ENCODE measurements around the gene PIP5K1B. TPM values are rescaled to one million over a fixed set of nuclear protein-coding genes. Genes with fewer than 3 reads are reported as not detected.

Gene PIP5K1B
- total RNA-seq, 2 experiments from 2014 or later = 0.13 to 0.16 TPM

DNA sequence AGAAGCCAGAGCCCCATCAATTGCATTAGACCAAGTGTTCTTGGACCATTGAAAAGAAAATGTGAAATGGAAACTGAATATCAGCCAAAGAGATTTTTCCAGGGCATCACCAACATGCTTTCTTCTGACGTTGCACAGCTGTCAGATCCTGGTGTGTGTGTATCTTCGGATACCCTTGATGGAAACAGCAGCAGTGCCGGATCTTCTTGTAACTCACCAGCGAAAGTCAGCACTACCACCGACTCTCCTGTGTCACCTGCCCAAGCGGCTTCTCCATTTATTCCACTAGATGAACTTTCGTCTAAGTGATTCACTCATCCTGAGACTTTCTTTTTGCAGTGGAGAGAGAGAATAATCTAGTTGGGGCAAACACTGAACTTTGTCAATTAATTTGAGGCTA, 75.7 kb downstream of the PIP5K1B start:
- Mint-ChIP-seq H3K27ac (no peak overlapping the region), H3K4me1 (ENCODE audit: low read depth) (peaks cover 7% of the 10 kb centered on the region), H3K4me3 (no peak overlapping the region), H3K9me3 (ENCODE audit: insufficient read depth) (no peaks in the 10 kb centered on the region), H3K27me3 (ENCODE audit: low read depth) (peaks cover 5% of the 10 kb centered on the region), H3K36me3 (ENCODE audit: low read depth) (no peaks in the 10 kb centered on the region)
- ATAC-seq = no peak
- DNase-seq = no peak
- POLR2A ChIA-PET = interaction anchor here (1.2 kb wide), 1 partner anchor 67 kb away, joined by 3 read pairs; no protein-coding TSS in a partner anchor
- CTCF ChIA-PET = interaction anchor here (2.6 kb wide), 1 partner anchor 171 kb away, joined by 6 read pairs; no protein-coding TSS in a partner anchor

DNA sequence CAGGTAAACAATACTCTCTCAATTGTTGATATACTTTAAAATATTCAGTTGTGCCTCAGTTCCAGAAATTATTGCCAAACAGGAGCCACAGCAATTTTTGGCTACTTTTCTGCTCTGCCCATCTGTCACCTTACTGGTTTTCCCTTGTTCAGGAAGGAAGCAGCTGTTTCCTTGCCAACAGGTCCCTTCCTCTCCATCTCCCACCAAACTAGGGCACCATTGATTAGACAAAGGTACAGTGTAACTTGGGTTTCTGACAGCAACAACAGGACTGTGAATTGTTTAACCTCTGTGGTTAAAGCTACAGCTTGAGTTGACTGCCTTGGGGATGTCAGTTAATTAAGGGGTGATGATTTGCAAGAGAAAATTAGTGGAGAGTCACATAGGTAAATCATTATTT, 76.9 kb downstream of the PIP5K1B start:
- H3K36me3 Mint-ChIP-seq (ENCODE audit: low read depth) = no peaks in the 10 kb centered on the region
- no peak overlapping the region for H3K27ac Mint-ChIP-seq
- H3K4me1 Mint-ChIP-seq (ENCODE audit: low read depth) = peaks cover 7% of the 10 kb centered on the region
- ATAC-seq = no peak
- H3K4me3 Mint-ChIP-seq = no peak overlapping the region
- POLR2A ChIA-PET = no interaction called here
- no peak for DNase-seq
- peaks cover 5% of the 10 kb centered on the region for H3K27me3 Mint-ChIP-seq (ENCODE audit: low read depth)
- CTCF ChIA-PET = interaction anchor here (2.6 kb wide), 1 partner anchor 169 kb away, joined by 6 read pairs; no protein-coding TSS in a partner anchor
- H3K9me3 Mint-ChIP-seq (ENCODE audit: insufficient read depth) = no peaks in the 10 kb centered on the region

DNA sequence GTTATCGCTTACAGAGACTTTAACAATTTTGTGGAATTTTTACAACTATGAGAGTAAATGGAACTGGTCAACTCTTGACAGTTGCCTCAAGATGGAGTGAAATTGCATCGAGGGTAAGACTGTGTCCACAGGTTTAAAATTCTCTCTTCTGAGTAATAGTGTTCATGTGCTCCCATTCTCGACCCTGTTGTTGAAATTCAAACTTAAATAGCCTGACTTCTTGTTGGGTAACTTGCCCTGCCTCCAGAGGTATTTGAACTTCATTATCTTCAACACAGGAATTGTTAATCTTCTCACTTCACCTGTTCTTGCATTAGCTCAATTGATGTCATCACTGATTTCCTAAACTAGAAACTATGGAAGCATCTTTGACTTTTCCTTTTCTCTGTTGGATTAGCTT, 77.5 kb downstream of the PIP5K1B start:
- no peak for DNase-seq
- Mint-ChIP-seq H3K27me3 (ENCODE audit: low read depth) (no peaks in the 10 kb centered on the region), H3K9me3 (ENCODE audit: insufficient read depth) (no peaks in the 10 kb centered on the region), H3K27ac (no peak overlapping the region), H3K4me3 (no peak overlapping the region), H3K36me3 (ENCODE audit: low read depth) (no peaks in the 10 kb centered on the region), H3K4me1 (ENCODE audit: low read depth) (peaks cover 7% of the 10 kb centered on the region)
- ChIA-PET CTCF (interaction anchor here (1.4 kb wide), 1 partner anchor 217 kb away, joined by 5 read pairs; no protein-coding TSS in a partner anchor), POLR2A (no interaction called here)
- no peak for ATAC-seq

DNA sequence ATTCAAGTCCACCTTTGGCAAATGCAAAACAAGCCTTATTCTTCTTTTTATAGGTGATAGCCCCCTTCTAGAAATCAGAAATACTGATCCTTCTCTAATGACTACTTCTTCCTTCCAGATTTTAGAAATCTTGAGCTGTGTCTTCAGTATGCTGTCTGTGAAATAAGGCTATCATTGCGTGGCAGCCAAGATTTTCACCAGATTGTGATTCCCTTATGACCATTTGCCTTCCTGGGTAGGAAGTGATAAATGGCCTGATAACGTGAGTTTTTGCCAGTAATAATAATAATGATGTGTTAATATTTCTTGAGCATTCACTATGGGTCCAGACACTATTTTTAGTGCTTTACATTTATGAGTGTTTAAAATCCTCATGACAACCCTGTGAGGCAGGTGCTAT, 80.9 kb downstream of the PIP5K1B start:
- DNase-seq (no peak), ATAC-seq (no peak)
- no peaks in the 10 kb centered on the region for H3K27me3 Mint-ChIP-seq (ENCODE audit: low read depth)
- no peak overlapping the region for H3K4me3 Mint-ChIP-seq
- H3K4me1 Mint-ChIP-seq (ENCODE audit: low read depth) = peaks cover 7% of the 10 kb centered on the region
- CTCF ChIA-PET = no interaction called here
- no peak overlapping the region for H3K27ac Mint-ChIP-seq
- POLR2A ChIA-PET = no interaction called here
- no peaks in the 10 kb centered on the region for H3K9me3 Mint-ChIP-seq (ENCODE audit: insufficient read depth)
- H3K36me3 Mint-ChIP-seq (ENCODE audit: low read depth) = no peaks in the 10 kb centered on the region

DNA sequence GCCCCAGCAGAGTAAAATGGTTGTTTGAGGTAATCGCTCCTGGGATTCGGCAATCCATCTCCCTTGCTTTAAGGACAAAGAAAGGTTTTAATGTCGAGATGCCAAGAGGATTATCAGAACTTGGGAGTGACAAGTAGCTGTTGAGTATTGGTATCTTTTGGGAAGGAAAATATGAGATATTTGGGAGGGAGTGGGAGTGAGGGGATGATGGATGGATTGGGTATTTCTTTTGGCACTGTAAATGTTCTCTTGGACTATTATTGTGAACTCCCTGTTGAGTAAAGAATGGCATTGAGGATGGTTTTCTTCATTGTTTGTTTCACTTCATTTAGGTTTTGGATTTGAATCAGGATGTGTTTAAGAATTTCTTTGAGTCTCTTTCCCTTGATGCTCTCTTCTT, 86.1 kb downstream of the PIP5K1B start:
- H3K4me1 Mint-ChIP-seq (ENCODE audit: low read depth) = no peaks in the 10 kb centered on the region
- no peak for ATAC-seq
- POLR2A ChIA-PET = no interaction called here
- H3K9me3 Mint-ChIP-seq (ENCODE audit: insufficient read depth) = no peaks in the 10 kb centered on the region
- no peaks in the 10 kb centered on the region for H3K27me3 Mint-ChIP-seq (ENCODE audit: low read depth)
- DNase-seq = no peak
- H3K4me3 Mint-ChIP-seq = no peak overlapping the region
- H3K36me3 Mint-ChIP-seq (ENCODE audit: low read depth) = no peaks in the 10 kb centered on the region
- H3K27ac Mint-ChIP-seq = no peak overlapping the region
- CTCF ChIA-PET = no interaction called here

DNA sequence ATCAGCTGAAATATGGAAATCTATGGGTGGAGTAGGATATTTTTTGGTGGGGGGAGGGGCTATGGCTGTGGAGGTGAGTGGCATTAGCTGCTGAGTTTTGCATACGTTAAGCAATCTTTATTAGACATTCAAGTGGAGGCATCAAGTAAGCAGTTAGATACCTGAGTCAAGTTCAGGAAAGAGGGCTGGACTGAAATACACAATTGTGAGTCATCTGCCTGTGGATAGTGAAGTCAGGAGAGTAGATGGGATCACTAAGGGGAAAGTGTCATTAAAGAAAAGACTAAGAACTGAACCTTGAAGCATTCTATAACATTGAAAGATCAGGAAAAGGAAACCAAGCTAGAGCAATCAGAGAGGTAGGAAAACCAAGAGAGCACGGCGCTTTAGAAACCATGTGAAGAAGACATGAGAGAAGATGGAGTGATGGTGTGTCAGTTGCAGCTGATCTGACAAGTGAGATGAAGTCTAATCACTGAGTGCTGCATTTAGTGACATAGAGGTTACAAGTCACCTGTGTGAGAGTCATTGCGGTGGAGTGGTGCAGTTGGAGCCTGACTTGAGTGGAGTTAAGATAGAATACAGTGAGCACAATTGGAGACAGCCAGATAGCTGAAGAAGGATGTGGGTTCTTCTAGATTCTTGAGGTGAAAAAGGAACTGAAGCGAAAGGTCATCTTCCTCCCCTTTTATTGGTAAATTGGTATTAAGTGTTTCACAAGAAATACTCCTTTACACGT, 88.7 kb downstream of the PIP5K1B start:
- H3K9me3 Mint-ChIP-seq (ENCODE audit: insufficient read depth) = no peaks in the 10 kb centered on the region
- H3K4me3 Mint-ChIP-seq = no peak overlapping the region
- POLR2A ChIA-PET = interaction anchor here (0.6 kb wide), 1 partner anchor 14 kb away, joined by 3 read pairs; a partner anchor contains a TSS
- ATAC-seq (no peak), DNase-seq (peak; percentile 30)
- no peak overlapping the region for H3K27ac Mint-ChIP-seq
- CTCF ChIA-PET = interaction anchor here (0.6 to 1.4 kb wide), 2 partner anchors 10 to 14 kb away, joined by 3 to 6 read pairs; a partner anchor contains a TSS
- H3K4me1 Mint-ChIP-seq (ENCODE audit: low read depth) = peaks cover 6% of the 10 kb centered on the region
- peaks cover 7% of the 10 kb centered on the region for H3K27me3 Mint-ChIP-seq (ENCODE audit: low read depth)
- H3K36me3 Mint-ChIP-seq (ENCODE audit: low read depth) = no peaks in the 10 kb centered on the region

DNA sequence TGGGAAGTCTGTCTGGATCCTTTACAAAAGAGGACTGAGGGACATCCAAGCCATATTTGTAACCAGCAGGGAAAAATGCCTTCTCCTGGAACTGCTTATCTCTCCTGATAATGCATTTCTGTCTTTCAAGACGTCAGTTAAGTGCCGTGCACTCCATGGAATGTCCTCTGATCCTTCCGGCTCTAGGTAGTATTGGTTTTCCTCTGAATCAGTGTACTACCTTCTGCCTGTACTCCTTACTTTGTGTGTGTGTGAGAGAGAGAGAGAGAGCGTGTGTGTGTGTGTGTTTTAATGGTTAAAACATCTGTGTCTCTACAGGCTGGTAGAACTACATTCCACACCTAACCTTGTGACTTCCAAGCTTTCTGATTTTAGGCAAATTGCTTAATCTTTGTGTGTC, 89.9 kb downstream of the PIP5K1B start:
- POLR2A ChIA-PET = no interaction called here

DNA sequence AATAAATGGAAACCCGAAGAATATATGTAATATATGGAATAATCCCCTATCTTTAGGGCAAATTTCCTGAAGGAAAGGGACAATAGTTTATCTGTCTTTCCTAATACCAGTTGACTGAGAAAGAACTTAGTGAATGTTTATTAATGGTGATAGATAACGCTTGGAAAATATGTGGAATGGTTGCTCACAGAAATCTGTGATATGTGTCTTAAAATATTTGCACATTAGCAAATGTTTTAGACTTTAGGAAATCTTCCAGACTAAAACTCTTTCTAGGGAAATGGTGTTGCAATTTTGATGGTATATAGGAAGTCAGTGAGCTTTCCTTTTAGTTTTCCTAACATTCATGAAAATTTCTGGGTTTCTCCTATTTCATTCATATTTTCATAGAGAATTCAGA, 90.4 kb downstream of the PIP5K1B start:
- no peaks in the 10 kb centered on the region for H3K9me3 Mint-ChIP-seq (ENCODE audit: insufficient read depth)
- H3K4me3 Mint-ChIP-seq = no peak overlapping the region
- H3K27me3 Mint-ChIP-seq (ENCODE audit: low read depth) = peaks cover 9% of the 10 kb centered on the region
- DNase-seq = no peak
- ATAC-seq = no peak
- ChIA-PET CTCF (no interaction called here), POLR2A (no interaction called here)
- no peak overlapping the region for H3K27ac Mint-ChIP-seq
- peaks cover 7% of the 10 kb centered on the region for H3K4me1 Mint-ChIP-seq (ENCODE audit: low read depth)
- no peaks in the 10 kb centered on the region for H3K36me3 Mint-ChIP-seq (ENCODE audit: low read depth)

More for the DNA sequence above, 89.9 kb downstream of the PIP5K1B start:
- Mint-ChIP-seq H3K36me3 (ENCODE audit: low read depth) (no peaks in the 10 kb centered on the region), H3K9me3 (ENCODE audit: insufficient read depth) (no peaks in the 10 kb centered on the region), H3K27me3 (ENCODE audit: low read depth) (peaks cover 9% of the 10 kb centered on the region), H3K4me3 (no peak overlapping the region), H3K4me1 (ENCODE audit: low read depth) (peaks cover 7% of the 10 kb centered on the region), H3K27ac (no peak overlapping the region)
- ATAC-seq = no peak
- CTCF ChIA-PET = no interaction called here
- no peak for DNase-seq

DNA sequence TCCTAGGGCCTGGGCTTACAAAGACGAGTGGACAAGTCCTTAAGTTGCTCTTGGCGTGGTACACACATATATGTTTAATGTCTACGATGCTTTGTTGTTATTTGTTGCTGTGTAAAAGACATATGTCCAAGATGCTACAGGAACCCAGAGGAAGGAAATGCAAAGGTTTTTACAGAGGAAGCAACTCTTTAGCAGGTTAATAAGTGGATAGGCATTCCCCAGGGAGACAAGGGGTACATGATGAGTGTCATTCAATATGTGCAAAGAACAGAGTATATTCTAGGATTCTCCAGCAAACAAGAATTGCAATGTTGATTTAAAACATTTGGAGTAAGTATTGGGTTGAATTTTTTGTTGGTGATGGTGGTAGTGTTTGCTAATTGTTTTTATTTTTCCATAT, 92.1 kb downstream of the PIP5K1B start:
- Mint-ChIP-seq H3K4me1 (ENCODE audit: low read depth) (peaks cover 7% of the 10 kb centered on the region), H3K27me3 (ENCODE audit: low read depth) (peaks cover 9% of the 10 kb centered on the region), H3K9me3 (ENCODE audit: insufficient read depth) (no peaks in the 10 kb centered on the region), H3K27ac (no peak overlapping the region), H3K4me3 (no peak overlapping the region), H3K36me3 (ENCODE audit: low read depth) (no peaks in the 10 kb centered on the region)
- ATAC-seq = no peak
- no peak for DNase-seq
- ChIA-PET CTCF (no interaction called here), POLR2A (no interaction called here)

DNA sequence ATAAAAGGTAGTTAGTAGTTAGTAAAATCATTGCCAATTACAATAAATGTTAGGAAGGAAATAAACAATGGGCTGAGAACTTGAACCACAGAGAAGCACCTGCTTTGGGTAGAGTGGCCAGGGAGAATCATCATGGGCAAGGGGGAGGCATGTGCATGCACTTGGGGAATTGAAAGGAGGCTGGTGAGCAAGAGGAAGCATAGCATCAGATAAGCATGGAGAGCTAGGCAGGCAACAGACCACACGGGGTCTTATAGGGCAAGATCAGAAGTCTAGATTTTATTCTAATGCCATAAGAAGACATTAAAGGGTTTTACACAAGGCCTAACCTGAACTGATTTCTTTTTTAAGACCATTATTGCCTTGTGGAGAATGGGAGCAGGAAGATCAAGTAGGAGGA, 93.4 kb downstream of the PIP5K1B start:
- ChIA-PET POLR2A (no interaction called here), CTCF (interaction anchor here (1.1 kb wide), 1 partner anchor 201 kb away, joined by 3 read pairs; no protein-coding TSS in a partner anchor)
- Mint-ChIP-seq H3K36me3 (ENCODE audit: low read depth) (no peaks in the 10 kb centered on the region), H3K27ac (no peak overlapping the region), H3K9me3 (ENCODE audit: insufficient read depth) (no peaks in the 10 kb centered on the region), H3K4me1 (ENCODE audit: low read depth) (peaks cover 7% of the 10 kb centered on the region), H3K27me3 (ENCODE audit: low read depth) (peaks cover 9% of the 10 kb centered on the region), H3K4me3 (no peak overlapping the region)
- DNase-seq (no peak), ATAC-seq (no peak)

DNA sequence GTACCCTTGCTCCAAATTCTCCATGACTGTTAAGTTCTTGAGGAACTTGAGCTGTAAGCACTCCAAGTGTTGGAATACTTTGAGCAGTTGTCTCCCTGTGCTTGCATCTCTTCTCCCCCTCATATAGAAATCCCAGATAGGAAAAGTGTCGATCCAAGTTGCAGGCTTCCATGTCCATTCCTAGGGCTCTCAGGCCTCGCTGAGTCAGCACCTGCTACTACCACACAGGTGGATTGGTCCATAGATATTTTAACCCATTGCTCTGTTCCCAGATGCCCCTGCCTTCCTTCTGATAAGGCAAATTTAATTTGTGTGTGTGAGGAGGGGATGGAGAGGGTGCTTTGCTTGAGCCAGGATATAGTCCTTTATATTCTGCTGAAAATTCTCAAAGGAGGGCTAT, 95.8 kb downstream of the PIP5K1B start:
- ChIA-PET CTCF (no interaction called here), POLR2A (no interaction called here)
- Mint-ChIP-seq H3K27ac (no peak overlapping the region), H3K36me3 (ENCODE audit: low read depth) (no peaks in the 10 kb centered on the region), H3K4me1 (ENCODE audit: low read depth) (peaks cover 7% of the 10 kb centered on the region), H3K4me3 (no peak overlapping the region), H3K27me3 (ENCODE audit: low read depth) (peaks cover 9% of the 10 kb centered on the region), H3K9me3 (ENCODE audit: insufficient read depth) (no peaks in the 10 kb centered on the region)
- no peak for ATAC-seq
- no peak for DNase-seq

DNA sequence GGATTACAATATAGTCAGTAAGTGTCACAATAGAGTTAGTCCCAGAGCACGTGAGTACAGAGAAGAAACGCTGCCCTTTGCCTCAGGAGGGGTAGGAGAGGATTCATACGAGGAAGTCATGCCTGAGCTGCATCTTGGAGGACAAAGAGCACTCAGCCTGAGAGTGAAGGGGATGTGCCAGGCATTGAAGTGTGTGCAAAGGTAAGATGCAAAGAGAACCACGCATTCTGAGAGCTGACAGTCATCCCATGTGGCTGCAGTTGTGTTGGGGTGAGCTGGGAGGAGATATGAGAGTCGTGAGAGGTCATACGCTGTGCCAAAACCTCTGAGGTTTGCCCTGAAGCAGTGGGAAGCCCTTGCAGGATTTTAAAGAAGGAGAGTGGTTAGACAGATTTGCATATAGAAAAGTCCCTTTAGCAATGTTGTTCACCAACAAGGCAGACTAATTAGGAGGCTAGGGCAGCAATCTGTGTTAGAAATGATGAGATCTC, 97.5 kb downstream of the PIP5K1B start:
- H3K27ac Mint-ChIP-seq = no peak overlapping the region

More for the DNA sequence above, 97.5 kb downstream of the PIP5K1B start:
- ChIA-PET POLR2A (no interaction called here), CTCF (interaction anchor here (1.5 kb wide), 1 partner anchor 197 kb away, joined by 3 read pairs; no protein-coding TSS in a partner anchor)
- H3K27me3 Mint-ChIP-seq (ENCODE audit: low read depth) = peaks cover 9% of the 10 kb centered on the region
- peaks cover 7% of the 10 kb centered on the region for H3K4me1 Mint-ChIP-seq (ENCODE audit: low read depth)
- H3K4me3 Mint-ChIP-seq = no peak overlapping the region
- H3K36me3 Mint-ChIP-seq (ENCODE audit: low read depth) = no peaks in the 10 kb centered on the region
- no peak for ATAC-seq
- no peaks in the 10 kb centered on the region for H3K9me3 Mint-ChIP-seq (ENCODE audit: insufficient read depth)
- no peak for DNase-seq

All from activated CD8-positive, alpha-beta T cell treated with anti-CD3 and anti-CD28 coated beads, Interleukin-2, amount 10 ng/mL, durations not matched to agents 7 days and 5 days (primary cell).